ENCODE data around the gene OR6B1.

The OR6B1 gene

DNA sequence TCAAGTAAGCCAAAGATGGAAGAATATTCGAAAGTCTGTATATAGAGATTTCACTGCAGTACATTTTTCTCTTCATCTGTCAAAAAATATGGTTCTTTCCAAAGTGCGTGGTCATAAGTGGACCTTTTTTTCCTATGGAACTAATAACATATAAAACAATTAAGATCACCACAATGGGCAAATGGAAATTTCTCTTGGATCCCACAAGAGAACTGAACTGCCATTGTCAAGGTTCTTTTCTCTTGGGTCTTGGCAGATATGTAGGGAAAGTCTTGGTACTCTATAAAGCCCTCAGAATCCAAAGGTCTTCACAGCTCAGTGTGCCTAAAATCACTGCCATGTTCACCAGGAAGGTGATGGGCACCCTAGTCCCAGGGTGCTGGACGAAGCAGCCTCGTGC, at the start of gene OR6B1:
TSS of gene OR6B1 (plus strand) at position 301 of the 400 bp plus-strand sequence. CDS start 3,677 bp downstream, outside the sequence.
- no peak within 1 kb of the TSS for H3K4me3 ChIP-seq (ENCODE audit: low read length)
- no peaks in the 10 kb centered on the region for H3K4me1 ChIP-seq (ENCODE audit: control insufficient read depth, insufficient read depth, low read length)
- H3K36me3 ChIP-seq (ENCODE audit: control insufficient read depth, insufficient read depth, low read length) = no peaks in the 10 kb centered on the region
- H3K27me3 ChIP-seq (ENCODE audit: control insufficient read depth, insufficient read depth, low read length) = no peaks in the 10 kb centered on the region
- no peak within 1 kb of the TSS for H3K9ac ChIP-seq (ENCODE audit: low read length)
- H3K9me3 ChIP-seq (ENCODE audit: control insufficient read depth, low read length) = no peaks in the 10 kb centered on the region

DNA sequence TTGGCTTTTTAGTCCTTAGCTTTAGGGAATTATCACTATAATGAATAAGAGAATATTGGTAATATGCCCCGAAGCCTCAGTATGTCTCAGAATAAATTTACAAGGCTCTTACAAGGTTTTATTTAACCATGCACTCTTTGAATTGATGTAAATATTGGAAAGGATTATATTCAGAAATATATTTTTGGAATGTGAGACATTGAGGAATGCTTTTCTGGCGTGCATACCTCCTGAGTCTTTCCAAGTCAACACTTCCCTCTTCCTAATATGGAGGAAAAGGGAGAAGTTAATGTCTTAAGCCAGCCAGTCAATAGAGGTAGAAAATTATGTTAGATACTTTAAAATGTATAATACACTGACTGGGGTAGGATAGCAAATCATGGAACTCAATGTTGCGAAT, 46.7 kb upstream of the OR6B1 start:
- Histone ChIP-seq H3K9ac (ENCODE audit: low read length) (no peak overlapping the region), H3K9me3 (ENCODE audit: control insufficient read depth, low read length) (no peaks in the 10 kb centered on the region), H3K4me1 (ENCODE audit: control insufficient read depth, insufficient read depth, low read length) (no peaks in the 10 kb centered on the region), H3K27me3 (ENCODE audit: control insufficient read depth, insufficient read depth, low read length) (no peaks in the 10 kb centered on the region), H3K36me3 (ENCODE audit: control insufficient read depth, insufficient read depth, low read length) (no peaks in the 10 kb centered on the region), H3K4me3 (ENCODE audit: low read length) (no peak overlapping the region)

DNA sequence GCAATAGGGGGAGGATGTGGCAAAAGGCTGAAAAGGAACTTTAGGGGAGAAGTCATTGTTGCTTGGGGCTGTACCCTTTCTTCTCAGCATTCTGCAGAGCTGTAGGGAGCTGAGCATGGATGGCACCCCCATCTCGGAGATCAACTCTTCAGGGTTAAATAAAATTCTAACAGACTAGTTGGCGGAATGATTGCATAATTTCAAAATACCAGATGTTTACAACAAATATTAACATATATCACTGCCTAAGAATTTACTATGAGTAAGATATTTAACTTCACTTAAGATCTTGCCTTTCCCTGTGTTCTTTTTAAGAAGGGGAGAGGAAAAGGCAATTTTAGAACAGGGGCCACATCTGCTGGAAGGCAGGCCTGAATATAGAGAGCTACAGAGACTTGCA, 46.0 kb upstream of the OR6B1 start:
- no peaks in the 10 kb centered on the region for H3K4me1 ChIP-seq (ENCODE audit: control insufficient read depth, insufficient read depth, low read length)
- H3K27me3 ChIP-seq (ENCODE audit: control insufficient read depth, insufficient read depth, low read length) = no peaks in the 10 kb centered on the region
- H3K36me3 ChIP-seq (ENCODE audit: control insufficient read depth, insufficient read depth, low read length) = no peaks in the 10 kb centered on the region
- H3K9me3 ChIP-seq (ENCODE audit: control insufficient read depth, low read length) = no peaks in the 10 kb centered on the region
- no peak overlapping the region for H3K9ac ChIP-seq (ENCODE audit: low read length)
- H3K4me3 ChIP-seq (ENCODE audit: low read length) = no peak overlapping the region

DNA sequence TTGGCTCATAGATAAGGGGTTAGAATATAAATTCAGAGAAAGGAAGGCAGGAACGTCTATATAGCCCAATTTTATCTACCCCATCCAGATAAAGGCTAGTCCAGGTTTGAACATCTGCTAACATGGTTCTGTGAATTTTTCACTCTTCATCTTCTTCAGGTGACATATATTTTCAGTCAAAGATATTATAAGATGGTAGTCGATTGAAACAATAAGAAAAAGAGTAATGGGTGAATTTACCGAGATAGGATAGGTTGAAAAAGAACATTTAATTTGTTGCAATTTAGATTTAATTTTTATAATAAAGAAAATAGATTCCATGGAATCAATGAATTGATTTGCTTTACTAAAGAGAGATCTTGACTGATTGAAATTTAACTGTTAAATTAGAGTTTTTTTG, 45.6 kb upstream of the OR6B1 start, which contains the start of gene OR2F1:
TSS of gene OR2F1 (plus strand) at position 301 of the 400 bp plus-strand sequence. CDS start 5,127 bp downstream, outside the sequence.
- no peaks in the 10 kb centered on the region for H3K36me3 ChIP-seq (ENCODE audit: control insufficient read depth, insufficient read depth, low read length)
- H3K9ac ChIP-seq (ENCODE audit: low read length) = no peak within 1 kb of the TSS
- H3K4me3 ChIP-seq (ENCODE audit: low read length) = no peak within 1 kb of the TSS
- no peaks in the 10 kb centered on the region for H3K9me3 ChIP-seq (ENCODE audit: control insufficient read depth, low read length)
- no peaks in the 10 kb centered on the region for H3K4me1 ChIP-seq (ENCODE audit: control insufficient read depth, insufficient read depth, low read length)
- H3K27me3 ChIP-seq (ENCODE audit: control insufficient read depth, insufficient read depth, low read length) = no peaks in the 10 kb centered on the region

DNA sequence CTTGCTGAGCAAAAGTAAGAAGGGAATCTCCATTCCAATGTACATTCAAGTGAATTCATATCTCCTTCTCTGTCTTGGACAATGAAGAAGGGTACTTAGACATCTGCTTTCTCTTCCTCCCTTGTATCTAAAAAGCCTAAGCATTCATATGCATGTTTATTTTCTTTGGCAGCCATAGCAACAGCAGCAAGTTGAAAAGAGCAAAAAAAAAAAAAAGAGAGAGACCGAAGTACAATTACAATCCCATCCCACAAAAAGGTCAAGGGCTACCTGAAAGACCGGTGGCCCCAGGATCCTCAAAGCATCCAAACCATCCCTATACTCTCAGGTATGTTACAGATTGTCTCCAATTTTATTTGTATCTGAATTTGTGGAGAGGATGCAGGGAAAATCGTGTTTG, 41.3 kb upstream of the OR6B1 start:
- H3K27me3 ChIP-seq (ENCODE audit: control insufficient read depth, insufficient read depth, low read length) = no peaks in the 10 kb centered on the region
- H3K4me1 ChIP-seq (ENCODE audit: control insufficient read depth, insufficient read depth, low read length) = no peaks in the 10 kb centered on the region
- H3K36me3 ChIP-seq (ENCODE audit: control insufficient read depth, insufficient read depth, low read length) = no peaks in the 10 kb centered on the region
- H3K4me3 ChIP-seq (ENCODE audit: low read length) = no peak overlapping the region
- H3K9me3 ChIP-seq (ENCODE audit: control insufficient read depth, low read length) = no peaks in the 10 kb centered on the region
- no peak overlapping the region for H3K9ac ChIP-seq (ENCODE audit: low read length)

DNA sequence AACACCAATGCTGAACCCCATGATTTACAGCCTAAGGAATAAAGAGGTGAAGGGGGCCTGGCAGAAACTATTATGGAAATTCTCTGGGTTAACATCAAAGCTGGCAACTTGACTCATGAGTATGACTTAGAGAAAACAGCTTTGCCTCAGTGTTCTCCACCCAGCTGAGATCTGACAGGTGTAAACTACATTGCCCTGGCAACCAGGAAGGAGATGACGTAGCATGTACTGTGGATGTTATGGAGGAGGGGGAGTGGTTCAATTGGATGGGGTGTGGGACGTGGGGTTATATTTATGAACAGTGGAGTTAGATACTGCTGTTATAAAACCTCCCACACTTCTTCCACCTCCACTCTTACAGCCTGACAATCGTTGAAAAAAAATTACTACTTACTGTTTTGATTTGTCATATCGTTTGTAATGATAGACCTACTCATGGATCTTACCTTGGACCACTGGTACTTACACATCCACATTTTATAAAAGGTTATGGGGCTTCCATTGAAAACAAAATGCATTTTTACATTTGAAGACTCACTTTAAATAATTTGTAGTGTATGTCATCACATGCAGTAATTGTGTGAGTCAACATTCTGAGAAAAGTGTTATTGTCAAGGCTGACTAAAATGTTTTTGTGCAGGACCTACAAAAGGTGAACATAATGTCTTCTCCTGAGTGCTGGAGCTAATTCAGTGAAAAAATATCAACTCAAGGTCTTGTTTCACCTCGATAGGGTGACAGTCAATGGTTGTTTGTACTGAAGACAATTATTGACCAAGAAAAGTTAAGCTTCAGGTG, 39.1 kb upstream of the OR6B1 start:
- Histone ChIP-seq H3K9me3 (ENCODE audit: control insufficient read depth, low read length) (no peaks in the 10 kb centered on the region), H3K27me3 (ENCODE audit: control insufficient read depth, insufficient read depth, low read length) (no peaks in the 10 kb centered on the region), H3K9ac (ENCODE audit: low read length) (no peak overlapping the region), H3K4me1 (ENCODE audit: control insufficient read depth, insufficient read depth, low read length) (no peaks in the 10 kb centered on the region), H3K4me3 (ENCODE audit: low read length) (no peak overlapping the region), H3K36me3 (ENCODE audit: control insufficient read depth, insufficient read depth, low read length) (no peaks in the 10 kb centered on the region)

DNA sequence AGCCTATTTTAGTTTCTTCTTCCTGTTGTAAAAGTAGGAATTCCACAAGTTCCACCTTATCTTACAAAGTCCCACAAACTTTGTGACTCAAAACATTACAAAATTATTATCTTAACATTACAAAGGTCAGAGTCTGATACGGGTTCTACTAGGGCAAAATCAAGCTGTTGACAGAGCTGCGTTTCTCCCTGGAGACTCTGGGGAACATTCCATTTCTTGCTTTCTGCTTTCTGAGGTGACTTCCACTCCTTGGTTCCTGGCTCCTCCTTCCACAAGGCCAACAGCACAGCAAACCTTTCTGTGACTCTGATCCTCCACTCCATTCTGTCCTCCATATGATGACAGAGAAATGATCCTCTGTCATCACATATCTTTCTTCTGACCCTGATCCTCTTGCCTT, 34.8 kb upstream of the OR6B1 start:
- Histone ChIP-seq H3K9ac (ENCODE audit: low read length) (no peak overlapping the region), H3K36me3 (ENCODE audit: control insufficient read depth, insufficient read depth, low read length) (no peaks in the 10 kb centered on the region), H3K9me3 (ENCODE audit: control insufficient read depth, low read length) (no peaks in the 10 kb centered on the region), H3K27me3 (ENCODE audit: control insufficient read depth, insufficient read depth, low read length) (no peaks in the 10 kb centered on the region), H3K4me3 (ENCODE audit: low read length) (no peak overlapping the region), H3K4me1 (ENCODE audit: control insufficient read depth, insufficient read depth, low read length) (no peaks in the 10 kb centered on the region)

DNA sequence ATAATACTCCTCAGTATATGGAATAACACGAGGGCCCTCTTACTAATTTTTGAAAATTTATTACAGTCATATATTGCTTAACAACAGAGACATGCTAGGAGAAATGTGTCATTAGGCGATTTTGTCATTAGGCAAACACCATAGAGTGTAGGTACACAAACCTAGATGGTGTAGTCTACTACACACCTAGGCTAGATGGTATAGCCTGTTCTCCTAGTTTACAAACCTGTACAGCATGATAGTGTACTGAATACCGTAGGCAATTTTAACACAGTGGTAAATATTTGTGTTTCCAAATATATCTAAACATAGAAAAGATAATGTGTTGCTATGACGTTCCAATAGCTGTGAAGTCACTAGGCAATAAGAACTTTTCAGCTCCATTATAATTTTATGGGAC, 32.7 kb upstream of the OR6B1 start:
- H3K4me3 ChIP-seq (ENCODE audit: low read length) = no peak overlapping the region
- H3K27me3 ChIP-seq (ENCODE audit: control insufficient read depth, insufficient read depth, low read length) = no peaks in the 10 kb centered on the region
- no peaks in the 10 kb centered on the region for H3K4me1 ChIP-seq (ENCODE audit: control insufficient read depth, insufficient read depth, low read length)
- H3K9me3 ChIP-seq (ENCODE audit: control insufficient read depth, low read length) = no peaks in the 10 kb centered on the region
- no peaks in the 10 kb centered on the region for H3K36me3 ChIP-seq (ENCODE audit: control insufficient read depth, insufficient read depth, low read length)
- H3K9ac ChIP-seq (ENCODE audit: low read length) = no peak overlapping the region

DNA sequence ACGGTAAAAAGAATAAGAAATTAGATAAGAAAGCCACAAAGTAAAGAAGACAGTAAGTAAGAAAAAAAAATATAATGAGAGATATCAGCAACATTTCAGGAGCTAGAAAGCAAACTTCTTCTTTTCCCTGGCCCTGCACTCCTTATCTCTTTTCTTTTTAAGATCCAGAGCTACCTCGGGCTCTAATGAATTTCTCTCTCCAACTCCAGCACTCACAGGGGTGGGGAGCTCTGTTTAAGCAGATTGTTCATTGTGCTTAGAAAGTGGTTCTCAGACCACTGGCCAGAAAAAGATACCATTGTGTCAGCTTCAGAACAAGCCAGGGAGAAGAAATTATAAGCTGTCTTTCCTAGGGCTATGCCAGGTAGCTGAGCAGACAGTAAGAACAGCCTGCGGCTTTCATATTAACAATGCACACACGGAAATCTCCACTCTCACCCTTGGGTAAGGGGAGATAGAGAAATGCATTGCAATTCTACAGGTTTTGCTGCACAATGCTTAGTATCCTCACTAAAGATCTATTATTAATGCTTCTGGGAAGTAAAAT, 26.2 kb upstream of the OR6B1 start:
- H3K9me3 ChIP-seq (ENCODE audit: control insufficient read depth, low read length) = no peaks in the 10 kb centered on the region
- H3K36me3 ChIP-seq (ENCODE audit: control insufficient read depth, insufficient read depth, low read length) = no peaks in the 10 kb centered on the region
- no peaks in the 10 kb centered on the region for H3K27me3 ChIP-seq (ENCODE audit: control insufficient read depth, insufficient read depth, low read length)
- H3K4me3 ChIP-seq (ENCODE audit: low read length) = no peak overlapping the region
- no peak overlapping the region for H3K9ac ChIP-seq (ENCODE audit: low read length)
- no peaks in the 10 kb centered on the region for H3K4me1 ChIP-seq (ENCODE audit: control insufficient read depth, insufficient read depth, low read length)

DNA sequence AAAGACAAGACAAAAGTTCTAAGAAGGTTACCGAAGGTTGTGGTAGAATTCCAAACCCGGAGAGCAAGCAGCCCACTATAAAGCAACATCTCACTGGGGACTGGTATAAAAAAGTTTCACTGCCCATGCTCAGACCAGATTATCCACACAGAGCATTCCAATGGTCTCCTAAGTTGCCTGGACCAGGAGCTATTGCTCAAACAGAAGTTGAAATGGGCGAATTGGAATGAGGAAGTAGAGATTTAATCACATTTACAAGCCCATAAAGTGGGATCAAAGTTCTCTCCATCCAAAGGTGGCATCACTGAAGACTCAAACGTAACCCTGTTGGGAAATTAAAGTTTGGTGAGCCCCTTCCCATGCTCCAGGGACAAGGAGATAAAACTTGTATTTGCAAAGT, 25.7 kb upstream of the OR6B1 start:
- no peaks in the 10 kb centered on the region for H3K27me3 ChIP-seq (ENCODE audit: control insufficient read depth, insufficient read depth, low read length)
- no peak overlapping the region for H3K9ac ChIP-seq (ENCODE audit: low read length)
- no peaks in the 10 kb centered on the region for H3K4me1 ChIP-seq (ENCODE audit: control insufficient read depth, insufficient read depth, low read length)
- no peaks in the 10 kb centered on the region for H3K36me3 ChIP-seq (ENCODE audit: control insufficient read depth, insufficient read depth, low read length)
- H3K4me3 ChIP-seq (ENCODE audit: low read length) = no peak overlapping the region
- no peaks in the 10 kb centered on the region for H3K9me3 ChIP-seq (ENCODE audit: control insufficient read depth, low read length)

DNA sequence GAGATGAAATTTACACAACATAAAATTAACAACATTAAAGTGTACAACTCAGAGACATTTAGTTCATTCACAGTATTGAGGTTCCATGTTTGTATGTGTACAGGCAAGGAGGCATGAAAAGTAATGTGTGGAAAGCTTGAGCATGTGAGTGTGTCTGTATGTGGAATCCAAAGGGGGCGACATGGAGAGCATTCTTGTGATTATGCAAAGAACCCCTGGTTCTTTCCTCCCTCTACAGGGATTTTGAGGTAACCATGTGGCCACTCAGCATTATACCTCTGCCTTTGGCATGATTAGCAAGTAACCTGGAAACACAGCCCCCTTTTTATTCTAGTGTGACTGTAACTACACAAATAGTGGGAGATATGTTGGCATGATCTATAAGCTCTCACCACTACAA, 24.5 kb upstream of the OR6B1 start:
- Histone ChIP-seq H3K9me3 (ENCODE audit: control insufficient read depth, low read length) (no peaks in the 10 kb centered on the region), H3K9ac (ENCODE audit: low read length) (no peak overlapping the region), H3K4me3 (ENCODE audit: low read length) (no peak overlapping the region), H3K4me1 (ENCODE audit: control insufficient read depth, insufficient read depth, low read length) (no peaks in the 10 kb centered on the region), H3K27me3 (ENCODE audit: control insufficient read depth, insufficient read depth, low read length) (no peaks in the 10 kb centered on the region), H3K36me3 (ENCODE audit: control insufficient read depth, insufficient read depth, low read length) (no peaks in the 10 kb centered on the region)

DNA sequence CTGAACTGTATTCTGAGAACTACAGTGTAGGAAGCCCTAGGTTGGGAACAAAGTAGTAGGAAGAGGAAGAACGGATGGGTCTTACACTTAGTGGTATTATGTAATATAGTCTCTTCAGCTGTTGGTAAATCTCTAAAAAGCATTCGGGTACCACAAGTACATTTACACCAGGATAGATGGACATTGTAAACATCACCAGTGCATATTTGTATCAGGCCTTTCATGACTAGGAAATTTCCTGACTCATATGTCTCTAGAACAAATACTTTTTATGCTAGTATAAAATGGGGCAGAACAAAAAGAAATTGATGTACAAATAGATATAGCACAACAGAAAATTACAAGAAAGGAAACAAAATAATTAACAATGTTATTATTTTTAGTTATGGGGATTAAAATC, 21.5 kb upstream of the OR6B1 start:
- no peaks in the 10 kb centered on the region for H3K27me3 ChIP-seq (ENCODE audit: control insufficient read depth, insufficient read depth, low read length)
- H3K36me3 ChIP-seq (ENCODE audit: control insufficient read depth, insufficient read depth, low read length) = no peaks in the 10 kb centered on the region
- no peak overlapping the region for H3K4me3 ChIP-seq (ENCODE audit: low read length)
- no peaks in the 10 kb centered on the region for H3K9me3 ChIP-seq (ENCODE audit: control insufficient read depth, low read length)
- H3K9ac ChIP-seq (ENCODE audit: low read length) = no peak overlapping the region
- no peaks in the 10 kb centered on the region for H3K4me1 ChIP-seq (ENCODE audit: control insufficient read depth, insufficient read depth, low read length)

Measured in mucosa of stomach (tissue), 1 donor.